ENCODE data around the gene H1-8. TPM values are rescaled to one million over a fixed set of nuclear protein-coding genes. Genes with fewer than 3 reads are reported as not detected.
A peak's percentile ranks its signal among the peaks of the same experiment; 100 is the strongest.
"Not testable (repeated sequence)": the region's sequence is repeated elsewhere in the genome, so short reads cannot be mapped to it uniquely, and the experiment has no call there.

Gene H1-8
- total RNA-seq (2014; rRNA removed; shearing (Covaris generic); ENCODE audit: low replicate concordance): not detected in 2 replicates

DNA sequence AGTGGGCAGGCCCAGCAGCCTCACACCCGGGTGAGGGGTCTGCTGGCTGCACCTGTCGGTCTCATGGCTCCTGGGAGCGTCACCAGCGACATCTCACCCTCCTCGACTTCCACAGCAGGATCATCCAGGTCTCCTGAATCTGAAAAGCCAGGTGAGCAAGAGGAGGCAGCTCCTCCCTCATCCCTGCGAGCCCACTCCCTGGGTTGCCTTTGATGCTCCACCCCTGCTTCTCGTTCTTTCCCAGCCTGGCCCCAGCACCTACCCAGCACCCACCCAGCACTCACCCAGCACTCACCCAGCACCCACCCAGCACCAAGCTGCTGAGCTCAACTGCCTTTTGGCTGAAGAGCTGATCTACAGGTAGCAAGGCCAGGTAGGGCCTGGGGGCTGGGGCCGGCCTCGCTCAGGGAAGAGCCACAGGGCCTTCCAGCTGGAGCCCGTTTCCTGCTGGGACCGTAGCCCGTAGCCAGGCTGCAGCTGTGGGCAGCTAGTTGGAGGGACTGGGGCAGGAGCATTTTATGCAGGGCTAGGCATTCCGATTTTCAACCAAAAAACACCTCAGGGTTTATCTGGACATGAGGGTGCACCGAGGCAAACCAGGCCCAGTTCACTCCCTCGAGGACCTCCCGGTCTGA lies at the start of gene H1-8:
Gene H1-8, plus strand, starts transcription at position 20 of the 635 bp plus-strand sequence. Its CDS starts 44 bp downstream, at position 64.
- in situ Hi-C loops (cut with HindIII; ENCODE audit: low pct_unique_long_range_greater_than_20kb, low sequenced_read_pairs): no loop called here
- no peak for DNase-seq (ENCODE audit: low read depth)

GRCh38 chr3:129493206-129493605 lies 49.8 kb upstream of the H1-8 start:
- no peak for DNase-seq (ENCODE audit: low read depth)
- in situ Hi-C loops (cut with HindIII; ENCODE audit: low pct_unique_long_range_greater_than_20kb, low sequenced_read_pairs): no loop called here

- in situ Hi-C loops (cut with HindIII; ENCODE audit: low pct_unique_long_range_greater_than_20kb, low sequenced_read_pairs); DNase-seq (ENCODE audit: low read depth): not testable (repeated sequence)
Observed at GRCh38 chr3:129494499-129494898, 48.5 kb upstream of the H1-8 start.

DNA sequence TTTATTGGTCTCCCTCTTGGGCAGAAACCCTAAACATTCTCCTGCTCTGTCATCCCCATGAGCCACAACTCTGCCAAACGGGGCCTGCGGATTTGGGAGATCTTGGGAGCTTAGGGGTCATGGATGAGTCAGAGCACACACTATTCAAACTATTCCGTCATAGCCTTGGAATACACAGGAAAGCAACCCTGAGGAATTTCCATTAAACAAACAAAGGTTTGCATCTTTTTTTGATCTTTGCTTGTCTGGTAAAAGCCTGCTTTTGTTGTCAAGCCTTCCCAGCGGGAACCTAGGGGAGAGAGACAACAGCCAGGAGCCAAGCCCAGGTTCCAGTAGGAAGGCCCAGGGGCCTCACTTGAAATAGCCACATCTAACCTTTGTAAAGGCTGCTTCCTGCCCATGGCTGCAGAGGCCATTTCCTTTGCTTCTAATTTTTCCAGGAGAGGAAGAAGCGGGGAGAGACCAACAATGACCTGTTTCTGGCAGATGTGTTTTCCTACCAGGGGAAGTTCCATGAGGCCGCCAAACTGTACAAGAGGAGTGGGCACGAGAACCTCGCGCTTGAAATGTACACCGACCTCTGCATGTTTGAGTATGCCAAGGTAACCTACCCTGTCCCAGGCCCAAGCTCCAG lies 47.9 kb upstream of the H1-8 start:
- in situ Hi-C loops (cut with HindIII; ENCODE audit: low pct_unique_long_range_greater_than_20kb, low sequenced_read_pairs): not testable (repeated sequence)
- DNase-seq (ENCODE audit: low read depth): peak; percentile 14

- DNase-seq (ENCODE audit: low read depth); in situ Hi-C loops (cut with HindIII; ENCODE audit: low pct_unique_long_range_greater_than_20kb, low sequenced_read_pairs): not testable (repeated sequence)
Observed at GRCh38 chr3:129497876-129498275, 45.1 kb upstream of the H1-8 start.

DNA sequence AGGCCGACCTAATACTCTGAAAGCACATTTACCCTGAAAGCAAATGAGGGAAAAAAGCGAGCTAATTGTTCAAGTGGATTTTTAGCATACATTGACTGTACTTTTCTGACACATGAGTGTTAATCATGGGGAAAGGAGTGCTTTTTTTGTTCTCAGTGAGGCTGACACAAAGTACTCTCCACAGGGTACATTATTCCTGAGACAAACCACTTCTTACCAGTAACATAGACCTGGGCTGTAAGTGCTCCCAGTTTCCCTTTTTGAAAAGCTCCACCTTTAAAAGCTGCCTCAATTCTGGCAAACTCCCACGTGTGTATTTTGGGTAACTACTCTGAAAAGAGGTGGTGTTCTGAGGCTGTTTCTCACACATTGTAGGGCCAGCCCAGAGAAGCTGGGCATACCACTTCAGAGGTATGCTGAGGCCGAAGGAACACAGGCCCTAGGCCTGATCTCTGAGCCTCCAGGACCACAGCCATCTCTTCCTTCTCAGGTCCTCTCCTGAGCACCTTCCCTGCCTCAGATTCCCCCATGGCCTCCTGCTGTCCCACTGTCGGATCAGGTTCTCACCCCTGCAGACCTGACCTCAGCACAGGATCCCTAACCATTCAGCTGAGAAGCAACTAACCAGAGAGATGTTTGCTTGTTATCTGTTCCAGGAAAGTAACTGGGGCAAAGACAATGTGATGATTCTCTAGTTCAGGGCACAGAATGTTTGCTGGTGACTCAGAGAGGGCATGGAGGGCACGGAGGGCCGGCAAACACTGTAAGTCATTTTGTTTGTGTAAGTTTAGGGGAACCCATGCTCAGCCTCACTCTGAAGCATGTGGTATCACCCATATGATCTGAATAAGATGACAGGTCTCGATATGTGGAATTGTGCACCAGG lies 44.1 kb upstream of the H1-8 start:
- in situ Hi-C loops (cut with HindIII; ENCODE audit: low pct_unique_long_range_greater_than_20kb, low sequenced_read_pairs): not testable (repeated sequence)
- peak; percentile 10 for DNase-seq (ENCODE audit: low read depth)

DNA sequence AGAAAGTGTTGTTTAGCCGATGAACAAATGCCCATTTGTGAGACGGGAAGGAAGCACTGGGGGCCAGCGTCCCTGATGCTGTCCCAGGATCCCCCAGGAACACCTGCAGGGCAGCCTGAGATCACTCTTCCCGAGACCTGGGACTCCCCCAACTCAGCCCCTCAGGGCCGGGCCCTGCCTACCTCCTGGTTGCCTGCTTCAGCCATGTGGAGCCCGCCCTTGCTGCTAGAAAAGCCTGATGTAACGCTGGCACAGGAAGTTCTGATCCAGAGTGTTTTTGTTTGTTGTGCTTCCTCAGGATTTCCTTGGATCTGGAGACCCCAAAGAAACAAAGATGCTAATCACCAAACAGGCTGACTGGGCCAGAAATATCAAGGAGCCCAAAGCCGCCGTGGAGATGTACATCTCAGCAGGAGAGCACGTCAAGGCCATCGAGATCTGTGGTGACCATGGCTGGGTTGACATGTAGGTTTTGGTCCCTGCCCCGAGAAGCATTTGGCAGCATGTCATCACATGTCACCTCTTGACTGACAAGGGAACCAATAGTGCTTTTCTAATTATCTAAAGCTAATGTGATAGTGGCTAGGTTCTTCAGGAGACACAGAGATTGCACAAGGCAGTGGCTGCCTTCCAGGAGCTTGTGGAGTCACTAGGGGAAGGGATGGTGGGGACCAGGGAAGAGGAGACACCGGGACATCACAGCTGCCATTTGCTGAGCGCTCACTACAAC lies 43.2 kb upstream of the H1-8 start:
- in situ Hi-C loops (cut with HindIII; ENCODE audit: low pct_unique_long_range_greater_than_20kb, low sequenced_read_pairs): not testable (repeated sequence)

GRCh38 chr3:129500334-129500658 lies 42.7 kb upstream of the H1-8 start:
- DNase-seq (ENCODE audit: low read depth): no peak
- in situ Hi-C loops (cut with HindIII; ENCODE audit: low pct_unique_long_range_greater_than_20kb, low sequenced_read_pairs): no loop called here

More for the DNA sequence above, 43.2 kb upstream of the H1-8 start:
- not testable (repeated sequence) for DNase-seq (ENCODE audit: low read depth)

GRCh38 chr3:129501630-129502029 lies 41.3 kb upstream of the H1-8 start:
- no peak for DNase-seq (ENCODE audit: low read depth)
- in situ Hi-C loops (cut with HindIII; ENCODE audit: low pct_unique_long_range_greater_than_20kb, low sequenced_read_pairs): no loop called here

GRCh38 chr3:129502641-129503408 lies 40.1 kb upstream of the H1-8 start:
- in situ Hi-C loops (cut with HindIII; ENCODE audit: low pct_unique_long_range_greater_than_20kb, low sequenced_read_pairs): no loop called here
- DNase-seq (ENCODE audit: low read depth): no peak

DNA sequence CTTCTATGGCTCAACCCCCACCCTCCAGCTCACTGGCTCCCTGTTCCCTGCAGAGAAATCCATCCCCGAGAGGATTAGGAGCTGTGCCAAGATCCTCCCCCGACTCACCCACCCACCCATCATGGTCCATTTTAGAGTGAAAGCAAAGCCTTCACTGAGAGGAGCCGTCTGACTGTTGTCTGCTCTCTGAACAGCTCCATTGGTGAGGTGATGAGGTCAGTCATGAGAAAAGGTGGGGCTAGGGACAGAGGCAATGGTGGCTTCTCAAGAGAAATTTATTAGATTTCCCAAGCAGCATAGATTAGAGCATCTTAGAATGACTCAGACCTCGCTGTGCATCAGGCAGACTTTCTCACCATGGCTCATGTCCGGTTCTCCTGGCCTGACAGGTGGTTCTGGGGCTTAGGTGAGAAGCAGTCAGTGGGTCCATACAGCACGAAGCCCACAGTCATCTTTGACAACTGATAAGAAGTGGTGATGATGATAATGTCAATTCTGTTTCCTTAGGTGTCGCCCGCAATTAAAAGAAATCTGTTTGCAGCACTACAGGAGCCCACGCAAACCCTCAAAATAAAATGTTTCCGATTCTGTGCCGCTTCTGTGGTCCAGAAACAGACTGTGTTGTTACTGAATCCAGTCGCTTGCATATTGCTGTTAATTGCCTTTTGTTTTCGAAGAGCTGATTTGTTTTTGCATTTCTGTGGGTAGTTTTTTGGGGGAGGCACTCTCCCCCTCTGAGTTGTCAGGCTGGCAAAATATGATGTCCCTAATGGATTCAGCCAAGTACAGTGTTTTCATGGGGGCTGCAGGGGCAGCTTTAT lies 39.3 kb upstream of the H1-8 start:
- no peak for DNase-seq (ENCODE audit: low read depth)

GRCh38 chr3:129504471-129505100 lies 38.4 kb upstream of the H1-8 start:
- in situ Hi-C loops (cut with HindIII; ENCODE audit: low pct_unique_long_range_greater_than_20kb, low sequenced_read_pairs): no loop called here

More for the DNA sequence above, 39.3 kb upstream of the H1-8 start:
- in situ Hi-C loops (cut with HindIII; ENCODE audit: low pct_unique_long_range_greater_than_20kb, low sequenced_read_pairs): no loop called here

GRCh38 chr3:129505341-129505740 lies 37.6 kb upstream of the H1-8 start:
- DNase-seq (ENCODE audit: low read depth): no peak
- in situ Hi-C loops (cut with HindIII; ENCODE audit: low pct_unique_long_range_greater_than_20kb, low sequenced_read_pairs): no loop called here

More at GRCh38 chr3:129504471-129505100, 38.4 kb upstream of the H1-8 start:
- no peak for DNase-seq (ENCODE audit: low read depth)

GRCh38 chr3:129506231-129506742 lies 36.7 kb upstream of the H1-8 start:
- in situ Hi-C loops (cut with HindIII; ENCODE audit: low pct_unique_long_range_greater_than_20kb, low sequenced_read_pairs): no loop called here
- no peak for DNase-seq (ENCODE audit: low read depth)

GRCh38 chr3:129507181-129507831 lies 35.7 kb upstream of the H1-8 start:
- in situ Hi-C loops (cut with HindIII; ENCODE audit: low pct_unique_long_range_greater_than_20kb, low sequenced_read_pairs): no loop called here
- no peak for DNase-seq (ENCODE audit: low read depth)

DNA sequence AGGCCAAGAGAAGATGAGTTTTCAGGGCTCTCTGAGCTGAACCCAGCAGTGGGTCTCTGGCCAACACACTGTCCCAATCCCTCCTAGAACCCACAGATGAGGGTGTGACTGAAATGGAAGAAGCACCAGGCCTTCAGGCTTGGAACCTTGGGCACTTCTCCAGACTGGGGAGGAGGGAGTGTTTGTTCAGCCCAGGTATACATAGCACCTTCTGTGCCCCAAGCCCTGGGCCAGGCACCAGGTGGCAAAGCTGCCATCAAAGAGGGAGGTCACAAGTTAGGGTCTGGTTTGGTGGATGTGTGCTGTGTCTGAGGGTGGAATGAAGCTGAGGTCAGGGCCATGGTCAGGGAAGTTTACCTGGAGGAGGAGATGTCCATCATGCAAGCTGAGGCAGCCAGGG lies 30.4 kb upstream of the H1-8 start:
- DNase-seq (ENCODE audit: low read depth): no peak
- in situ Hi-C loops (cut with HindIII; ENCODE audit: low pct_unique_long_range_greater_than_20kb, low sequenced_read_pairs): no loop called here
